Smooth muscle cell (in vitro differentiated cells): ENCODE results near the gene NEURL1. TPM values are rescaled to one million over a fixed set of nuclear protein-coding genes. Genes with fewer than 3 reads are reported as not detected.

Experiments
- DNase-seq: peaks from one replicate; lab custom pipeline; 2025; ENCODE audit not compliant: unreplicated experiment; lab: John Stamatoyannopoulos, UW
- H2AFZ ChIP-seq: fragments of 200-600 bp; sonication (generic); 2 replicates; pipeline ENCODE4 v1.6.0; 2016; ENCODE audit warnings: antibody characterized with exemption, low read depth, mild to moderate bottlenecking
- H3F3A ChIP-seq: fragments of 200-600 bp; sonication (generic); 2 replicates; pipeline ENCODE4 v1.6.0; 2017; ENCODE audit warnings: antibody characterized with exemption, low read depth
- H3K27ac ChIP-seq: fragments of 200-600 bp; sonication (generic); 2 replicates; pipeline ENCODE4 v1.5.1; 2016; ENCODE audit warnings: low read depth, mild to moderate bottlenecking
- H3K27me3 ChIP-seq: fragments of 200-600 bp; sonication (generic); 2 replicates; pipeline ENCODE4 v1.6.1; 2016; ENCODE audit warnings: low read depth, mild to moderate bottlenecking
- H3K36me3 ChIP-seq: fragments of 200-600 bp; sonication (generic); 2 replicates; pipeline ENCODE4 v1.5.1; 2016; ENCODE audit warnings: low read depth
- H3K4me1 ChIP-seq: fragments of 200-600 bp; sonication (generic); 2 replicates; pipeline ENCODE4 v1.5.1; 2016; ENCODE audit warnings: low read depth
- H3K4me2 ChIP-seq: fragments of 200-600 bp; sonication (generic); 2 replicates; pipeline ENCODE4 v1.6.0; 2016; ENCODE audit warnings: mild to moderate bottlenecking
- H3K4me3 ChIP-seq: fragments of 200-600 bp; sonication (generic); 2 replicates; pipeline ENCODE4 v1.5.1; 2016; ENCODE audit warnings: mild to moderate bottlenecking
- H3K79me2 ChIP-seq: fragments of 200-600 bp; sonication (generic); 2 replicates; pipeline ENCODE4 v1.6.0; 2016; ENCODE audit warnings: low read depth, mild to moderate bottlenecking
- H3K9ac ChIP-seq: fragments of 200-600 bp; sonication (generic); 2 replicates; pipeline ENCODE4 v1.6.0; 2016; ENCODE audit warnings: low read depth
- H3K9me3 ChIP-seq: fragments of 200-600 bp; sonication (generic); replicated peaks from 2 replicates; pipeline ENCODE4 v1.5.1; 2016; ENCODE audit warnings: low read depth
- H4K20me1 ChIP-seq: fragments of 200-600 bp; sonication (generic); 2 replicates; pipeline ENCODE4 v1.6.0; 2016; ENCODE audit warnings: low read depth
- CTCF ChIP-seq: fragments of 200-600 bp; sonication (generic); IDR thresholded peaks from 2 replicates; pipeline ENCODE4 v1.5.1; 2017; ENCODE audit warnings: borderline replicate concordance, mild to moderate bottlenecking, antibody characterized with exemption; ENCODE audit not compliant: insufficient read depth, poor library complexity, severe bottlenecking
- WGBS: methylation state at CpG from one replicate; pipeline ENCODE4 v1.1.7; 2016; ENCODE audit warnings: low lambda C conversion rate; 5-methylcytosine and 5-hydroxymethylcytosine counted together
- polyA plus RNA-seq: library from polyadenylated mRNA; unstranded; fragments of >200 nt; fragmentation: Nextera tagmentation; extraction: Ambion mirVana; gene quantifications from 2 replicates; pipeline ENCODE4 v1.2.1, GENCODE V29; 2016
- total RNA-seq: library from RNA; depleted of rRNA; stranded (reverse); fragments of >200 nt; gene quantifications from 2 replicates; pipeline ENCODE4 v1.2.3, GENCODE V29; 2014

NEURL1 gene
- total and polyA plus RNA-seq, 2 experiments from 2014 or later, result 0.04 to 0.91 TPM

GRCh38 chr10:103541616-103542015 lies 48.1 kb downstream of the NEURL1 start:
- H3K27me3 ChIP-seq, result peaks cover 22% of the 10 kb centered on the region

GRCh38 chr10:103542764-103543616 lies 49.5 kb downstream of the NEURL1 start:
- no peaks in the 10 kb centered on the region for H4K20me1 ChIP-seq
- peak; percentile 40 for TF ChIP-seq CTCF
- no peaks in the 10 kb centered on the region for H3K9me3 ChIP-seq
- no peaks in the 10 kb centered on the region for H3F3A ChIP-seq
- H3K36me3 ChIP-seq, result no peaks in the 10 kb centered on the region
- H3K79me2 ChIP-seq, result no peaks in the 10 kb centered on the region
- 19% methylated on average over 17 of the region's 17 CpGs for WGBS
- H3K4me3 ChIP-seq, result peak overlapping the region; percentile 30
- no peak overlapping the region for H3K27ac ChIP-seq
- peak overlapping the region; percentile 70 for H3K4me2 ChIP-seq
- H3K4me1 ChIP-seq, result peaks cover 20% of the 10 kb centered on the region
- H3K27me3 ChIP-seq, result peaks cover 13% of the 10 kb centered on the region
- no peak overlapping the region for H3K9ac ChIP-seq
- no peak for DNase-seq
- no peak overlapping the region for H2AFZ ChIP-seq

More at GRCh38 chr10:103541616-103542015, 48.1 kb downstream of the NEURL1 start:
- Histone ChIP-seq H3K9me3 (no peaks in the 10 kb centered on the region), H4K20me1 (no peaks in the 10 kb centered on the region), H3K9ac (no peak overlapping the region), H3K4me1 (peaks cover 12% of the 10 kb centered on the region), H3K4me2 (no peak overlapping the region), H3F3A (no peaks in the 10 kb centered on the region), H3K79me2 (no peaks in the 10 kb centered on the region), H2AFZ (no peak overlapping the region), H3K27ac (no peak overlapping the region), H3K4me3 (no peak overlapping the region), H3K36me3 (no peaks in the 10 kb centered on the region)
- WGBS, result 93% methylated on average over 3 of the region's 3 CpGs
- no peak for DNase-seq
- no peak for TF ChIP-seq CTCF

GRCh38 chr10:103543617-103544525 lies 50.4 kb downstream of the NEURL1 start:
- Histone ChIP-seq H3K4me3 (no peak overlapping the region), H3K4me2 (peak overlapping the region; percentile 70), H3K27me3 (peaks cover 11% of the 10 kb centered on the region), H3K36me3 (no peaks in the 10 kb centered on the region), H3F3A (no peaks in the 10 kb centered on the region), H4K20me1 (no peaks in the 10 kb centered on the region), H2AFZ (no peak overlapping the region), H3K9me3 (no peaks in the 10 kb centered on the region), H3K9ac (no peak overlapping the region), H3K79me2 (no peaks in the 10 kb centered on the region), H3K4me1 (peaks cover 20% of the 10 kb centered on the region), H3K27ac (no peak overlapping the region)
- no peak for TF ChIP-seq CTCF
- no peak for DNase-seq
- 100% methylated on average over 7 of the region's 9 CpGs for WGBS
